Kidney (tissue), 14 donors: ENCODE results near the gene FSHR. TPM values are rescaled to one million over a fixed set of nuclear protein-coding genes. Genes with fewer than 3 reads are reported as not detected.

ENCODE experiments used
- DNase-seq, 5 donors: peaks; one replicate each; pipeline ENCODE4 v3.0.0-alpha.2; 2013 to 2020
- FAIRE-seq: peaks from 2 replicates; lab custom pipeline; 2012; peaks lifted over from hg19 to GRCh38; lab: Jason Lieb, UNC
- H3K27ac ChIP-seq, 2 donors: one replicate each; pipeline ENCODE4 v1.7.0; 2013; ENCODE audit warnings: low read depth in 2 of 2, low read length in 2 of 2, inconsistent platforms in 1 of 2
- H3K27me3 ChIP-seq: one replicate; pipeline ENCODE4 v1.7.1; 2013; ENCODE audit warnings: low read length, inconsistent platforms; ENCODE audit not compliant: control insufficient read depth, insufficient read depth
- H3K36me3 ChIP-seq, 3 donors: one replicate each; pipeline versions ENCODE4 v1.7.0 to v1.7.1; 2013; ENCODE audit warnings: low read length in 3 of 3, control low read depth in 1 of 3, inconsistent platforms in 1 of 3; ENCODE audit not compliant: insufficient read depth in 3 of 3, control insufficient read depth in 2 of 3
- H3K4me1 ChIP-seq, 3 donors: one replicate each; pipeline versions ENCODE4 v1.7.0 to v1.7.1; 2013; ENCODE audit warnings: low read length in 3 of 3, inconsistent platforms in 1 of 3, low read depth in 1 of 3; ENCODE audit not compliant: control insufficient read depth in 2 of 3, insufficient read depth in 2 of 3
- H3K4me3 ChIP-seq, 3 donors: one replicate each; pipeline versions ENCODE4 v1.7.0 to v1.8.1; 2013; ENCODE audit warnings: low read length in 3 of 3, control low read depth in 1 of 3, inconsistent platforms in 1 of 3
- H3K9ac ChIP-seq, 3 donors: one replicate each; pipeline versions ENCODE4 v1.7.0 to v1.7.1; 2013; ENCODE audit warnings: low read length in 3 of 3, control low read depth in 1 of 3, inconsistent platforms in 1 of 3
- H3K9me3 ChIP-seq, 3 donors: one replicate each; pipeline versions ENCODE4 v1.7.0 to v1.7.1; 2013; ENCODE audit warnings: low read length in 3 of 3, control low read depth in 1 of 3, inconsistent platforms in 1 of 3; ENCODE audit not compliant: control insufficient read depth in 2 of 3, insufficient read depth in 1 of 3
- CTCF ChIP-seq: IDR thresholded peaks from 3 replicates; pipeline ENCODE4 v1.5.1; 2012; ENCODE audit warnings: mild to moderate bottlenecking, moderate library complexity, borderline replicate concordance; ENCODE audit not compliant: insufficient read depth; ENCODE audit errors: extremely low read depth
- intact Hi-C: fragments of 100-400 bp; cut with DNase I; formaldehyde crosslinking; loops from one replicate; pipeline ENCODE4 v1.11.1; 2022
- polyA plus RNA-seq: library from polyadenylated mRNA; stranded (reverse); fragments of 350-450 nt; fragmentation: Illumina TruSeq; extraction: RNeasy Lipid Tissue Mini Kit (QIAGEN cat#74804); gene quantifications from one replicate; pipeline ENCODE4 v1.2.3, GENCODE V29; 2014; ENCODE audit warnings: low read depth, low replicate concordance; ENCODE audit not compliant: insufficient read depth
- total RNA-seq: library from RNA; stranded (reverse); fragmentation: NEBNext Ultra II Directional; extraction: Animal tissue kit (Norgen Biotek cat#: 25700); gene quantifications from one replicate; pipeline ENCODE4 v1.2.1, GENCODE V29; 2021
- donor health status: control.
- donor health status: control.
- donor health status: control.
- donor health status: control.
- donor health status: control.
- donor health status: DM: yes; HTN: yes; CAD: no.
- donor health status: Normal renal cell carcinoma (clear cell type).

FSHR gene
- total and polyA plus RNA-seq, 2 donors from 2014 or later: 0.54 TPM; not detected in 1

GRCh38 chr2:49002750-49003149, 151.6 kb downstream of the FSHR start:
- Histone ChIP-seq H3K4me3 (no peak overlapping the region), H3K9me3 (no peaks in the 10 kb centered on the region), H3K27ac (no peak overlapping the region), H3K36me3 (no peaks in the 10 kb centered on the region), H3K9ac (no peak overlapping the region), H3K27me3 (no peaks in the 10 kb centered on the region), H3K4me1 (peaks cover 0 to 7% (median 0%) of the 10 kb centered on the region in 3 donors)
- FAIRE-seq (no peak), DNase-seq (no peak)
- TF ChIP-seq CTCF: no peak
- intact Hi-C loops: no loop called here

GRCh38 chr2:49000695-49001094, 153.6 kb downstream of the FSHR start:
- no peaks in the 10 kb centered on the region for H3K36me3 ChIP-seq
- no peak overlapping the region for H3K9ac ChIP-seq
- DNase-seq: peak in 2 of 5 donors; percentile 21 to 28
- no peaks in the 10 kb centered on the region for H3K27me3 ChIP-seq
- TF ChIP-seq CTCF: no peak
- no peaks in the 10 kb centered on the region for H3K9me3 ChIP-seq
- H3K27ac ChIP-seq: no peak overlapping the region
- intact Hi-C loops: no loop called here
- peak; percentile 53 for FAIRE-seq
- H3K4me3 ChIP-seq: no peak overlapping the region
- peaks cover 0 to 7% (median 0%) of the 10 kb centered on the region in 3 donors for H3K4me1 ChIP-seq

GRCh38 chr2:48998449-48998848, 155.9 kb downstream of the FSHR start:
- Histone ChIP-seq H3K27ac (no peak overlapping the region), H3K36me3 (no peaks in the 10 kb centered on the region), H3K4me3 (no peak overlapping the region), H3K9me3 (no peaks in the 10 kb centered on the region), H3K27me3 (no peaks in the 10 kb centered on the region), H3K9ac (no peak overlapping the region), H3K4me1 (peaks cover 0 to 7% (median 0%) of the 10 kb centered on the region in 3 donors)
- DNase-seq (no peak), FAIRE-seq (no peak)
- TF ChIP-seq CTCF: no peak
- intact Hi-C loops: no loop called here

- DNase-seq: no peak
- TF ChIP-seq CTCF: no peak
- intact Hi-C loops: no loop called here
- Histone ChIP-seq H3K27ac (no peak overlapping the region), H3K4me1 (no peaks in the 10 kb centered on the region), H3K4me3 (no peak overlapping the region), H3K9ac (no peak overlapping the region), H3K27me3 (no peaks in the 10 kb centered on the region), H3K36me3 (no peaks in the 10 kb centered on the region), H3K9me3 (no peaks in the 10 kb centered on the region)
- FAIRE-seq: no peak
Observed at GRCh38 chr2:48993576-48993975, 160.7 kb downstream of the FSHR start.
